Mucosa of rectum (tissue), 2 donors: Measurements from ENCODE around the gene IMMP2L.

Experiments used
- H3K27ac ChIP-seq, 2 donors: one replicate each; pipeline ENCODE4 v1.7.0; 2013; ENCODE audit warnings: inconsistent platforms in 2 of 2, low read depth in 2 of 2, low read length in 2 of 2
- H3K27me3 ChIP-seq, 2 donors: one replicate each; pipeline ENCODE4 v1.7.0; 2013; ENCODE audit warnings: low read length in 2 of 2; ENCODE audit not compliant: control insufficient read depth in 2 of 2, insufficient read depth in 2 of 2
- H3K36me3 ChIP-seq, 2 donors: one replicate each; pipeline ENCODE4 v1.7.0; 2013; ENCODE audit warnings: low read length in 2 of 2; ENCODE audit not compliant: control insufficient read depth in 2 of 2, insufficient read depth in 2 of 2
- H3K4me1 ChIP-seq, 2 donors: one replicate each; pipeline ENCODE4 v1.7.0; 2013; ENCODE audit warnings: low read length in 2 of 2, mild to moderate bottlenecking in 1 of 2; ENCODE audit not compliant: control insufficient read depth in 2 of 2, insufficient read depth in 2 of 2
- H3K4me3 ChIP-seq, 2 donors: one replicate each; pipeline ENCODE4 v1.7.0; 2013; ENCODE audit warnings: low read length in 2 of 2
- H3K9ac ChIP-seq, 2 donors: one replicate each; pipeline ENCODE4 v1.7.0; 2013; ENCODE audit warnings: low read length in 2 of 2, low read depth in 1 of 2, mild to moderate bottlenecking in 1 of 2
- H3K9me3 ChIP-seq, 2 donors: one replicate each; pipeline ENCODE4 v1.7.0; 2013; ENCODE audit warnings: low read length in 2 of 2; ENCODE audit not compliant: control insufficient read depth in 2 of 2
- donor health status: healthy.
- donor health status: Normal muscosa, but diverticular disease.

Gene IMMP2L

DNA sequence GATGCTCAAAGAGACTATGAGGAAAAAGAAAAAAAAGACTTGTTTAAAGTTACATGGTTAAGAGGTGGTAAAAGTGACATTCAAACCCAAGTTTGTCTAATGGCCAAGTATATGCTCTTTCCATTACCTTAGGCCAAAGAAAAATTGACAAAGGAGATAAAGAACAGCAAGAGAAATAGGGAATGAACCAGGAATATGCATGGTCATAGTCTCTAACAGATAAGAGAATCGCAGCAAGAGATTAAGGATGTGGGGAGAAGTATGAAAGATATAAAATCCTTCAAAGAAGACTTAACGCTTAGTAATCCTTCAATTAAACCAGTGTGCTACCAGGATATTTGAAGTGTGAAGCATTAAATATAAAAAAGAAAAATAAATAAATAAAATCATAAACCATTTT, 494.6 kb downstream of the IMMP2L start:
- H3K36me3 ChIP-seq: no peaks in the 10 kb centered on the region
- H3K27me3 ChIP-seq: no peaks in the 10 kb centered on the region

DNA sequence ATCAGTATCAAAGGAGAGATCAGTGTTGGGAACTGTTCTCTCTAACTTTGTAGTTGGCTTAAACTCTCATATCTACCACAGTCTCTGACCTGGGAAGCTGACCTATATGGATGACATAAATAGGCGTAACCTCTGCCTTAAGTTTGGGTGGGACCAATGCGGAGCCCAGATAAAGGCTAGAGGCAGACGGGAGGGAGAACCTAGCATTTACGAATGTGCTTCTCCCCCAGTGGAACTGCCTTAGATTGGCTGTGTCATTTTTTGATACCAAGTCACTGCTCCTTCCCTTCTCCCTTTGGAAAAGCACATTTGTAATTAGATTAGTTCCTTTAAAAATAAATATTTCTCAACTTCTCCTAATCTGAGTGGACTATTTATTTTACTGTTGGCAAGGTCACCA, 495.0 kb downstream of the IMMP2L start:
- H3K4me1 ChIP-seq: no peaks in the 10 kb centered on the region
- H3K4me3 ChIP-seq: no peak overlapping the region
- no peaks in the 10 kb centered on the region for H3K36me3 ChIP-seq
- no peak overlapping the region for H3K9ac ChIP-seq
- H3K27me3 ChIP-seq: no peaks in the 10 kb centered on the region
- no peaks in the 10 kb centered on the region for H3K9me3 ChIP-seq
- no peak overlapping the region for H3K27ac ChIP-seq

More for the DNA sequence above, 494.6 kb downstream of the IMMP2L start:
- Histone ChIP-seq H3K4me3 (no peak overlapping the region), H3K27ac (no peak overlapping the region), H3K9me3 (no peaks in the 10 kb centered on the region), H3K4me1 (no peaks in the 10 kb centered on the region), H3K9ac (no peak overlapping the region)

DNA sequence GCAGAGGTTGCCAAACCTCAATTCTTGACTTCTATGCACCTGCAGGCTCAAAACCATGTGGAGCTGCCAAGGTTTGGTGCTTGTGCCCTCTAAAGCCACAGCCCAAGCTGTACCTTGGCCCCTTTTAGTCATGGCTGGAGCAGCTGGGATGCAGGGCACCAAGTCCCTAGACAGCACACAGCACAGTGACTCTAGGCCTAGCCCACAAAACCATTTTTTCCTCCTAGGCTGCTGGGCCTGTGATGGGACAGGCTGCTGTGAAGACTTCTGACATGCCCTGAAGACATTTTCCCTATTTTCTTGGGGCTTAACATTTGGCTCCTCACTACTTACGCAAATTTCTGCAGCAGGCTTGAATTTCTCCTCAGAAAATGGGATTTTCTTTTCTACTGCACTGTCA, 499.1 kb downstream of the IMMP2L start:
- H3K4me3 ChIP-seq: no peak overlapping the region

DNA sequence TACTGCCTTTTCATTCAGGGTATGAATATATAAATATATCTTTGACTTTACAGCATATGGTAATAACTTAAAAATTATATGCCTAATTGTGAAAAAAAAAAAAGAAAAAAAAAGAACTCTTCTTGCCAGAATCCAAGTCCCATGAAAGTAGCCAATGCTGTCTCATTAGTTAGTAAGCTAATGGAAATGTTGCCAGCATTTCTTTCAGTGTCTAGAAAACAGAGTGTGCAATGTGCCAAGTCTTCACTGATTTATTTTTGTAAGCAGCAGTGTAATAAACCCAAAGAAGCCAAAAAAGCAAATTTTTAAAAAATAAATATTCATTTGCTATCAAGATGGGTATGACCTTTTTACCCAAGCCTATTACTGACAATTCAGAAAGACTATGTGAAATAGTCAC, 502.5 kb downstream of the IMMP2L start:
- H3K4me1 ChIP-seq: no peaks in the 10 kb centered on the region
- H3K9ac ChIP-seq: no peak overlapping the region
- no peaks in the 10 kb centered on the region for H3K27me3 ChIP-seq
- no peaks in the 10 kb centered on the region for H3K36me3 ChIP-seq
- no peaks in the 10 kb centered on the region for H3K9me3 ChIP-seq
- H3K4me3 ChIP-seq: no peak overlapping the region
- no peak overlapping the region for H3K27ac ChIP-seq

More for the DNA sequence above, 499.1 kb downstream of the IMMP2L start:
- Histone ChIP-seq H3K4me1 (no peaks in the 10 kb centered on the region), H3K27ac (no peak overlapping the region), H3K9me3 (no peaks in the 10 kb centered on the region), H3K36me3 (no peaks in the 10 kb centered on the region), H3K9ac (no peak overlapping the region), H3K27me3 (no peaks in the 10 kb centered on the region)

DNA sequence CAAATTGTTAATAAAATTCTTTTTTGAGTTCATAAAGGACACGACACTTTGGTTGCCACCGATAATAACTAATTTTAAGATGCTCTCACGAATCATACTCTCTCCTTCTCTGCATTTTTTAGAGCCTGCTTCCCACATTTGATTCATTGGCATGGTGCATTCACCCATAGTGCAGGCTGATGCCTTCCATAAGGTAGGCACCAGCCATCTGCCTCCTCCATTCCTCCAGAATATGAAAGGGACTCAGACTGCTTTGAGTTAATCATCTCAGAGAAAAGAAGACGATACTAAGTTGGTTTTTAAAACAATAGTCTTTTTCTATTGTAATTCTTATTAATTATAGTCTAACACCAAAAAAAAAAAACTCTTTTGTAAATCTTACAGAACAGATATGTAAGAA, 505.2 kb downstream of the IMMP2L start:
- Histone ChIP-seq H3K4me3 (no peak overlapping the region), H3K27ac (no peak overlapping the region), H3K4me1 (no peaks in the 10 kb centered on the region), H3K36me3 (no peaks in the 10 kb centered on the region), H3K9ac (no peak overlapping the region), H3K9me3 (no peaks in the 10 kb centered on the region), H3K27me3 (no peaks in the 10 kb centered on the region)

DNA sequence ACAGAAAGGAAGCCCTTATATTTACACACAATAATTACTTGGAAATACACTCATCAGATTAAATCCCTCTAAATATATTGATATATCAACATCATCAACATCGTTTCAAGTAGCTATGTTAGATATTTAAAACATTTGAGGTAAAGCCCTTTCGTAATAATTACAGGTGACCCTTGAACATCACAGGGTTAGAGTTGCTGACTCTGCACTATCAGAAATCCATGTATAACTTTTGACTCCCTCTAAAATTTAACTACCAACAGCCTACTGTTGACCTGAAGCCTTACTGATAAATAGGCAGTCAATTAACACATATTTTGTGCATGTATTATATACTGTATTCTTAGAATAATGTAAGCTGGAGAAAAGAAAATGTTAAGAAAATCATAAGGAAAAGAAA, 505.9 kb downstream of the IMMP2L start:
- H3K27ac ChIP-seq: no peak overlapping the region
- H3K4me3 ChIP-seq: no peak overlapping the region
- H3K9me3 ChIP-seq: no peaks in the 10 kb centered on the region
- no peaks in the 10 kb centered on the region for H3K36me3 ChIP-seq
- H3K4me1 ChIP-seq: no peaks in the 10 kb centered on the region
- no peaks in the 10 kb centered on the region for H3K27me3 ChIP-seq
- H3K9ac ChIP-seq: no peak overlapping the region

DNA sequence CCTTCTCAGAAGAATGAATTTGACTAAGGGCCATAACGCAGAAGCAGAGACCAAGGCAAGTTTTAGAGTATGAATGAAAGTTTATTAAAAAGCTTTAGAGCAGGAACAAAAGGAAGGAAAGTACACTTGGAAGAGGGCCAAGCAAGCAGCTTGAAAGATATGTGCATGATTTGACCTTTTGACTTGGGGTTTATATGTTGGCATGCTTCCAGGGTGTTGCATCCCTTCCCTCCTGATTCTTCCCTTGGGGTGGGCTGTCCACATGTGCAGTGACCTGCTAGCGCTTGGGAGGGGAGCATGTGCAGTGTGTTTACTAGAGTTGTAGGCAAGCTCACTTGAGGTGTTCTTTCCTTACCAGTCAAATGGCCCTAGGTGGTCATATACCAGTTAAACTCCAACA, 509.3 kb downstream of the IMMP2L start:
- no peaks in the 10 kb centered on the region for H3K4me1 ChIP-seq
- no peak overlapping the region for H3K4me3 ChIP-seq
- H3K27me3 ChIP-seq: no peaks in the 10 kb centered on the region
- no peak overlapping the region for H3K9ac ChIP-seq
- H3K27ac ChIP-seq: no peak overlapping the region
- H3K9me3 ChIP-seq: no peaks in the 10 kb centered on the region
- H3K36me3 ChIP-seq: no peaks in the 10 kb centered on the region

DNA sequence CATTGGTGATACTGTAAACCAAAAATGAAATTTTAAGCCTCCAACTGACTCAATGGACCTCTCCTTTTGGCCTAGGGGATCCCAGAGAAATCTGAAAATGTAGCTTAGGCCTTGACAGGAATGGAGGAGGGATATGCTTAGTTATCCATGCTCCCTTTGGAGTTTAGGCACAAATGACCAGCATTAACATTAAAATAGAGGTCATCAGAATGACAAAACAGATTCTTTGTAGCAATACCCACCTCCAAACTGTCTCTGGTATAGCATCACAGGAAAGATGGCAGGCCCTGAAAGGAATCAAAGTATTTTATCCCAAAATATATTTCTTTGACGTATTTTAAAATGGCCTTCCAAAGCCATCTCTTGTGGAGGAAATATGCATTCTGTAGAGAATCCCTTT, 510.5 kb downstream of the IMMP2L start:
- Histone ChIP-seq H3K27ac (no peak overlapping the region), H3K4me1 (no peaks in the 10 kb centered on the region), H3K36me3 (no peaks in the 10 kb centered on the region), H3K9ac (no peak overlapping the region), H3K27me3 (no peaks in the 10 kb centered on the region), H3K9me3 (no peaks in the 10 kb centered on the region), H3K4me3 (no peak overlapping the region)

DNA sequence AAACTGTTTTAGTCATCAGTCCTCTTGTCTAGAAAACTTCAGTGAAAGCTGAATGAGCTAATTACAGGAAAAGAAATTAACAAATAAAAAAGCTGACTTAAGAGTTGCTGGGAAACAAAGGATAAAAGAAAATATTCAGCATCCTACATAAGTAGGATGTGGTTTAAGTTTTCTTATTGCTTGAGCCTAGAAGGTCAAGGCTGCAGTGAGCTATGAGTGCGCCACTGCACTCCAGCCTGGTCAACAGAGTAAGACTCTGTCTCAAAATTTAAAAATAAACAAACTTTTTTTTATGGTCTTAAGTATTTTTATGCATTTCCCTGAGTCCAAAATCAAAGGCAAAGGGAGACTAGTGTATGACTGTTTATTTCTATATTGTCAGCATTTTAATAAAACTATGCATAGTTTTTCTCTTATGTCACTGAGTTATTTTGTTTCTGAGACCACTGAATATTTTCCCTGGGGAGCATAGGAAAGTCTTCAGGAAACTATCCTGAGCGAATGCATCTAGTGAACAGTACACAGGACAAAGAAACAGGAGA, 511.3 kb downstream of the IMMP2L start:
- Histone ChIP-seq H3K27me3 (no peaks in the 10 kb centered on the region), H3K36me3 (no peaks in the 10 kb centered on the region), H3K4me1 (no peaks in the 10 kb centered on the region), H3K9ac (no peak overlapping the region), H3K27ac (no peak overlapping the region), H3K4me3 (no peak overlapping the region), H3K9me3 (no peaks in the 10 kb centered on the region)

DNA sequence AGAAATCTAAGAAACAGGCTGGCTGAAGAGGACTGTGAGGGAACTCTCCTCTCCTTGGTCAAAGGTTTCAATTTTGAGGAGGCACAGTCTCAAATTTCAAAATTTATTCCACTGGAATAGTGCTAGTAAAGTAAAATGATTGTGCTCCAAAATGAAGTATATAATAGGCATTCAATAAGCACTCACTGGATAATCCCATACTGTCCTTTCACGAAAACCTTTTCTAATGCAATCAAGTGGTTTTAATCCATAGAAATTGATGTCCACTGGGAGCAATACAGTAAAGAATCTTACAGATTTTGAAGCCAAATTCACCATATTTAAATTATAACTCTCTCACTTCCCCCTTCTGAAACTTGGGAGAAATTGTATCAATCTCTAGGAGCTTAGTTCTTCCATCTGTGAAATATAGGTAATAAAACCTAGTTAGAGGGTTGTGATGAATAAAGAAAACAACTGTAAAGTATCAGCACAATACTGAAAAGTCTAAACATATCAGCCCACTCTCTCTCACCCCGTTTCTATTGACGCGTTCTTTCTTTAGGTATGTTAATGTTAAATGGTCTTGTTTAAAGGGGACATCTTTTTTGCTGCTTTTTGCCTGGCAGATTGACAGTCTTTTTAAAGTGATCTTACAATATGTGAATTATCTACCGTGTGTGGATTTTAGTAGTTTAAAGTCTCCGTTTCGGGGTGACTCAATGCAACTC, 512.2 kb downstream of the IMMP2L start:
- Histone ChIP-seq H3K4me1 (no peaks in the 10 kb centered on the region), H3K9ac (no peak overlapping the region), H3K27ac (no peak overlapping the region)

More for the DNA sequence above, 512.2 kb downstream of the IMMP2L start:
- Histone ChIP-seq H3K9me3 (no peaks in the 10 kb centered on the region), H3K4me3 (no peak overlapping the region), H3K27me3 (no peaks in the 10 kb centered on the region), H3K36me3 (no peaks in the 10 kb centered on the region)
